ENCODE results near the gene UBE3C. TPM values are rescaled to one million over a fixed set of nuclear protein-coding genes. Genes with fewer than 3 reads are reported as not detected.
A peak's percentile ranks its signal among the peaks of the same experiment; 100 is the strongest.

Gene UBE3C
- total and polyA plus RNA-seq, 2 of the 13 experiments (the other 11 are each of a cell fraction or from before 2014, with no cell fraction given): 27.0 to 48.2 TPM

DNA sequence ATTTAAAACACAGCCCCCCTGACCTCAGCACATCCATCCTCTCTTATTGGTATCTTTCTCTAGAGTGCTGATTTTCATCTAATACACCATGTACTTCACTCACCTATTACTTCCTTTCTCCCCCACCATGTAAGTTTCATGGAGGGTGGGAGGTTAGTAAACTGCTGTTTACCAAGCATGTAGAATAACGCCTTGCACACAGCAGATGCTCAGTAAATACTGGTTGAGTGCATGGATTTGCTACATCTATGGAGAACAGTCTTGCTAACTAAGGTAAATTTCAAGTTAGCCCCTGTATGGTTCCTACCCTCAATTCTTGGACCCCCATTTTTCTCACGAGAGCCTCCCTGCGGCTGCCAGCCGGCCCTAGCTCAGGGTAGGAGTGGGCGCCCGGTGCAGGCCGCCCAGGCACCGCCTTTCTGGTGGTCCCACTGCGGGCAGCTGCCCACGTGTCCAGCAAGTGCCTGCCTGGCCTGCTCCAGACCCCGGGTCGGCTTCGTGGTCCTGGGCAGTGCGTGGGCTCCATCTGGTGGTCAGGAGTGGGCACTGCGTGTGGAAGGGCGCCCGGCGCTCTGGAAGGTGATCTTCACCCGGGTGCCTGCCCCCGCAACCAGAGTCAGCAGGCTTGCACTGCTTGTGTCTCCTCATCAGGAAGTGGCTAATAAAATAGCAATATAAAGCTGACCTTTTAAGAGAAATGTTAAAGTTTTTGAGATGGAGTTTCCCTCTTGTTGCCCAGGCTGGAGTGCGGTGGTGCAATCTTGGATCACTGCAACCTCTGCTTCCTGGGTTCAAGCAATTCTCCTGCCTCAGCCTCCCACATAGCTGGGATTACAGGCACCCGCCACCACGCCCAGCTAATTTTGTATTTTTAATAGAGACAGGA is 134.7 kb downstream of the UBE3C start (continued):
- TF ChIP-seq, protein P1, sequence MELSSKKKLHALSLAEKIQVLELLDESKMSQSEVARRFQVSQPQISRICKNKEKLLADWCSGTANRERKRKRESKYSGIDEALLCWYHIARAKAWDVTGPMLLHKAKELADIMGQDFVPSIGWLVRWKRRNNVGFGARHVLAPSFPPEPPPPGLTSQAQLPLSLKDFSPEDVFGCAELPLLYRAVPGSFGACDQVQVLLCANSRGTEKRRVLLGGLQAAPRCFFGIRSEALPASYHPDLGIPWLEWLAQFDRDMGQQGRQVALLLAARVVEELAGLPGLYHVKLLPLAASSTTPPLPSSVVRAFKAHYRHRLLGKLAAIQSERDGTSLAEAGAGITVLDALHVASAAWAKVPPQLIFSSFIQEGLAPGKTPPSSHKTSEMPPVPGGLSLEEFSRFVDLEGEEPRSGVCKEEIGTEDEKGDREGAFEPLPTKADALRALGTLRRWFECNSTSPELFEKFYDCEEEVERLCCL (CRISPR knock-in tag; IDR thresholded peaks at IDR 0.05; ENCODE audit: borderline replicate concordance): no peak
- TF ChIP-seq PPARG (CRISPR knock-in tag; conservative IDR thresholded peaks at IDR 0.05) (no peak), ZNF883 (CRISPR knock-in tag; IDR thresholded peaks at IDR 0.05; ENCODE audit: not compliant biosample characterization) (no peak), REXO4 (CRISPR knock-in tag; IDR thresholded peaks at IDR 0.05; ENCODE audit: borderline replicate concordance) (no peak), HNRNPK (IDR thresholded peaks at IDR 0.05; ENCODE audit: low read depth, low read length, poor library complexity, severe bottlenecking) (no peak), ZMYM4 (CRISPR knock-in tag; IDR thresholded peaks at IDR 0.05) (no peak), ZNF205 (CRISPR knock-in tag; IDR thresholded peaks at IDR 0.05) (0 out of 2 replicates have a peak, but pooled peaks have one; percentile 45), TAF15 (IDR thresholded peaks at IDR 0.05; ENCODE audit: low read depth, low read length, poor library complexity, severe bottlenecking) (peak; percentile 41), TMF1 (CRISPR knock-in tag; IDR thresholded peaks at IDR 0.05; ENCODE audit: low read depth) (no peak), SYNCRIP (IDR thresholded peaks at IDR 0.05; ENCODE audit: insufficient read depth, low read depth, low read length) (no peak), ZNF703 (CRISPR knock-in tag; IDR thresholded peaks at IDR 0.05; ENCODE audit: borderline replicate concordance) (no peak), ZKSCAN5 (CRISPR knock-in tag; IDR thresholded peaks at IDR 0.05) (no peak), ZNF33B (CRISPR knock-in tag; IDR thresholded peaks at IDR 0.05) (no peak)
- TF ChIP-seq, protein P2, sequence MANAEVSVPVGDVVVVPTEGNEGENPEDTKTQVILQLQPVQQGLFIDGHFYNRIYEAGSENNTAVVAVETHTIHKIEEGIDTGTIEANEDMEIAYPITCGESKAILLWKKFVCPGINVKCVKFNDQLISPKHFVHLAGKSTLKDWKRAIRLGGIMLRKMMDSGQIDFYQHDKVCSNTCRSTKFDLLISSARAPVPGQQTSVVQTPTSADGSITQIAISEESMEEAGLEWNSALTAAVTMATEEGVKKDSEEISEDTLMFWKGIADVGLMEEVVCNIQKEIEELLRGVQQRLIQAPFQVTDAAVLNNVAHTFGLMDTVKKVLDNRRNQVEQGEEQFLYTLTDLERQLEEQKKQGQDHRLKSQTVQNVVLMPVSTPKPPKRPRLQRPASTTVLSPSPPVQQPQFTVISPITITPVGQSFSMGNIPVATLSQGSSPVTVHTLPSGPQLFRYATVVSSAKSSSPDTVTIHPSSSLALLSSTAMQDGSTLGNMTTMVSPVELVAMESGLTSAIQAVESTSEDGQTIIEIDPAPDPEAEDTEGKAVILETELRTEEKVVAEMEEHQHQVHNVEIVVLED (CRISPR knock-in tag; IDR thresholded peaks at IDR 0.05; ENCODE audit: borderline replicate concordance): peak; percentile 29
- TF ChIP-seq, protein P3, sequence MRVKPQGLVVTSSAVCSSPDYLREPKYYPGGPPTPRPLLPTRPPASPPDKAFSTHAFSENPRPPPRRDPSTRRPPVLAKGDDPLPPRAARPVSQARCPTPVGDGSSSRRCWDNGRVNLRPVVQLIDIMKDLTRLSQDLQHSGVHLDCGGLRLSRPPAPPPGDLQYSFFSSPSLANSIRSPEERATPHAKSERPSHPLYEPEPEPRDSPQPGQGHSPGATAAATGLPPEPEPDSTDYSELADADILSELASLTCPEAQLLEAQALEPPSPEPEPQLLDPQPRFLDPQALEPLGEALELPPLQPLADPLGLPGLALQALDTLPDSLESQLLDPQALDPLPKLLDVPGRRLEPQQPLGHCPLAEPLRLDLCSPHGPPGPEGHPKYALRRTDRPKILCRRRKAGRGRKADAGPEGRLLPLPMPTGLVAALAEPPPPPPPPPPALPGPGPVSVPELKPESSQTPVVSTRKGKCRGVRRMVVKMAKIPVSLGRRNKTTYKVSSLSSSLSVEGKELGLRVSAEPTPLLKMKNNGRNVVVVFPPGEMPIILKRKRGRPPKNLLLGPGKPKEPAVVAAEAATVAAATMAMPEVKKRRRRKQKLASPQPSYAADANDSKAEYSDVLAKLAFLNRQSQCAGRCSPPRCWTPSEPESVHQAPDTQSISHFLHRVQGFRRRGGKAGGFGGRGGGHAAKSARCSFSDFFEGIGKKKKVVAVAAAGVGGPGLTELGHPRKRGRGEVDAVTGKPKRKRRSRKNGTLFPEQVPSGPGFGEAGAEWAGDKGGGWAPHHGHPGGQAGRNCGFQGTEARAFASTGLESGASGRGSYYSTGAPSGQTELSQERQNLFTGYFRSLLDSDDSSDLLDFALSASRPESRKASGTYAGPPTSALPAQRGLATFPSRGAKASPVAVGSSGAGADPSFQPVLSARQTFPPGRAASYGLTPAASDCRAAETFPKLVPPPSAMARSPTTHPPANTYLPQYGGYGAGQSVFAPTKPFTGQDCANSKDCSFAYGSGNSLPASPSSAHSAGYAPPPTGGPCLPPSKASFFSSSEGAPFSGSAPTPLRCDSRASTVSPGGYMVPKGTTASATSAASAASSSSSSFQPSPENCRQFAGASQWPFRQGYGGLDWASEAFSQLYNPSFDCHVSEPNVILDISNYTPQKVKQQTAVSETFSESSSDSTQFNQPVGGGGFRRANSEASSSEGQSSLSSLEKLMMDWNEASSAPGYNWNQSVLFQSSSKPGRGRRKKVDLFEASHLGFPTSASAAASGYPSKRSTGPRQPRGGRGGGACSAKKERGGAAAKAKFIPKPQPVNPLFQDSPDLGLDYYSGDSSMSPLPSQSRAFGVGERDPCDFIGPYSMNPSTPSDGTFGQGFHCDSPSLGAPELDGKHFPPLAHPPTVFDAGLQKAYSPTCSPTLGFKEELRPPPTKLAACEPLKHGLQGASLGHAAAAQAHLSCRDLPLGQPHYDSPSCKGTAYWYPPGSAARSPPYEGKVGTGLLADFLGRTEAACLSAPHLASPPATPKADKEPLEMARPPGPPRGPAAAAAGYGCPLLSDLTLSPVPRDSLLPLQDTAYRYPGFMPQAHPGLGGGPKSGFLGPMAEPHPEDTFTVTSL (CRISPR knock-in tag; IDR thresholded peaks at IDR 0.05; ENCODE audit: borderline replicate concordance): no peak

All from HepG2 (cell line).